Astrocyte (in vitro differentiated cells and primary cell): ENCODE measurements around the gene PLIN4.

ENCODE experiments used
- CTCF ChIP-seq: IDR thresholded peaks from 2 replicates; pipeline ENCODE4 v1.5.1; 2011; ENCODE audit warnings: low read depth, mild to moderate bottlenecking, inconsistent platforms, low read length, moderate library complexity; ENCODE audit not compliant: insufficient read depth
- EZH2 ChIP-seq: IDR thresholded peaks from 2 replicates; pipeline ENCODE4 v1.6.1; 2012; ENCODE audit warnings: mild to moderate bottlenecking, low read length, inconsistent platforms; ENCODE audit not compliant: insufficient read depth

- TF ChIP-seq EZH2 (no peak), CTCF (no peak)
Observed at GRCh38 chr19:4552525-4552819, 34.2 kb upstream of the PLIN4 start.
